ENCODE data around the gene DNAH6.

The DNAH6 gene

GRCh38 chr2:84807063-84807485 lies 290.8 kb downstream of the DNAH6 start:
- DNase-seq = no peak

GRCh38 chr2:84808279-84808678 lies 292.0 kb downstream of the DNAH6 start:
- DNase-seq = no peak

GRCh38 chr2:84811839-84812431 lies 295.6 kb downstream of the DNAH6 start:
- DNase-seq = no peak

GRCh38 chr2:84815146-84815545 lies 298.8 kb downstream of the DNAH6 start:
- DNase-seq = no peak

- no peak for DNase-seq
Observed at GRCh38 chr2:84816426-84817026, 300.2 kb downstream of the DNAH6 start.

GRCh38 chr2:84817239-84817655 lies 300.9 kb downstream of the DNAH6 start:
- DNase-seq = no peak

- no peak for DNase-seq
Observed at GRCh38 chr2:84821806-84822205, 305.5 kb downstream of the DNAH6 start.

- DNase-seq = no peak
Observed at GRCh38 chr2:84823229-84823628, 306.9 kb downstream of the DNAH6 start.

GRCh38 chr2:84823788-84824187 lies 307.5 kb downstream of the DNAH6 start:
- no peak for DNase-seq

- DNase-seq = no peak
Observed at GRCh38 chr2:84827978-84828575, 311.8 kb downstream of the DNAH6 start.

GRCh38 chr2:84829693-84830092 lies 313.4 kb downstream of the DNAH6 start:
- no peak for DNase-seq

GRCh38 chr2:84830095-84830494 lies 313.8 kb downstream of the DNAH6 start:
- peak; percentile 86 to 87 for DNase-seq

- DNase-seq = no peak
Observed at GRCh38 chr2:84830758-84831500, 314.6 kb downstream of the DNAH6 start.

GRCh38 chr2:84832772-84833461 lies 316.6 kb downstream of the DNAH6 start:
- peak; percentile 80 to 82 for DNase-seq

GRCh38 chr2:84833481-84834150 lies 317.3 kb downstream of the DNAH6 start:
- no peak for DNase-seq

GRCh38 chr2:84836215-84836614 lies 319.9 kb downstream of the DNAH6 start:
- DNase-seq = no peak

- DNase-seq = no peak
Observed at GRCh38 chr2:84838434-84839145, 322.3 kb downstream of the DNAH6 start.

- no peak for DNase-seq
Observed at GRCh38 chr2:84839851-84840250, 323.6 kb downstream of the DNAH6 start.

- DNase-seq = no peak
Observed at GRCh38 chr2:84840306-84840705, 324.0 kb downstream of the DNAH6 start.

GRCh38 chr2:84841577-84841976 lies 325.3 kb downstream of the DNAH6 start:
- DNase-seq = no peak

GRCh38 chr2:84844141-84844540 lies 327.8 kb downstream of the DNAH6 start:
- DNase-seq = no peak

Data from Kasumi-1 (cell line).